Stimulated activated naive CD8-positive, alpha-beta T cell treated with anti-CD3 and anti-CD28 coated beads, Interleukin-15, Interleukin-2, amounts not matched to agents 100 ng/mL and 50 ng/mL, for 24 hours (primary cell): Measurements from ENCODE around the gene VGLL4.

ENCODE experiments used
- H3K27ac Mint-ChIP-seq: one replicate; pipeline ENCODE4 v1.8.0; 2021; ENCODE audit warnings: mild to moderate bottlenecking, mixed read lengths
- H3K27me3 Mint-ChIP-seq: one replicate; pipeline ENCODE4 v1.8.0; 2021; ENCODE audit warnings: mixed read lengths
- H3K36me3 Mint-ChIP-seq: one replicate; pipeline ENCODE4 v1.8.0; 2021; ENCODE audit warnings: low read depth, mixed read lengths
- H3K4me1 Mint-ChIP-seq: one replicate; pipeline ENCODE4 v1.8.0; 2021; ENCODE audit warnings: low read depth, mixed read lengths
- H3K4me3 Mint-ChIP-seq: one replicate; pipeline ENCODE4 v1.8.0; 2021; ENCODE audit warnings: mild to moderate bottlenecking, mixed read lengths
- H3K9me3 Mint-ChIP-seq: one replicate; pipeline ENCODE4 v1.8.0; 2021; ENCODE audit warnings: mixed read lengths

The VGLL4 gene

GRCh38 chr3:11640009-11640673 lies 3.6 kb downstream of the VGLL4 start:
- H3K36me3 Mint-ChIP-seq: peaks cover 21% of the 10 kb centered on the region
- no peaks in the 10 kb centered on the region for H3K27me3 Mint-ChIP-seq
- peak overlapping the region; percentile 40 for H3K27ac Mint-ChIP-seq
- H3K9me3 Mint-ChIP-seq: no peaks in the 10 kb centered on the region
- H3K4me3 Mint-ChIP-seq: peak overlapping the region; percentile 99
- H3K4me1 Mint-ChIP-seq: peaks cover 73% of the 10 kb centered on the region

GRCh38 chr3:11638495-11639358 lies 5.0 kb downstream of the VGLL4 start:
- peak overlapping the region; percentile 36 for H3K27ac Mint-ChIP-seq
- no peak overlapping the region for H3K4me3 Mint-ChIP-seq
- H3K27me3 Mint-ChIP-seq: no peaks in the 10 kb centered on the region
- H3K36me3 Mint-ChIP-seq: peaks cover 21% of the 10 kb centered on the region
- peaks cover 80% of the 10 kb centered on the region for H3K4me1 Mint-ChIP-seq
- H3K9me3 Mint-ChIP-seq: no peaks in the 10 kb centered on the region

GRCh38 chr3:11637901-11638458 lies 5.7 kb downstream of the VGLL4 start:
- H3K36me3 Mint-ChIP-seq: peaks cover 21% of the 10 kb centered on the region
- H3K27ac Mint-ChIP-seq: peak overlapping the region; percentile 36
- no peak overlapping the region for H3K4me3 Mint-ChIP-seq
- peaks cover 86% of the 10 kb centered on the region for H3K4me1 Mint-ChIP-seq
- no peaks in the 10 kb centered on the region for H3K9me3 Mint-ChIP-seq
- no peaks in the 10 kb centered on the region for H3K27me3 Mint-ChIP-seq

GRCh38 chr3:11636394-11636770 lies 7.3 kb downstream of the VGLL4 start:
- Mint-ChIP-seq H3K27me3 (no peaks in the 10 kb centered on the region), H3K4me3 (no peak overlapping the region), H3K9me3 (no peaks in the 10 kb centered on the region), H3K27ac (no peak overlapping the region), H3K4me1 (peaks cover 95% of the 10 kb centered on the region), H3K36me3 (peaks cover 12% of the 10 kb centered on the region)

GRCh38 chr3:11635680-11636393 lies 7.9 kb downstream of the VGLL4 start:
- Mint-ChIP-seq H3K9me3 (no peaks in the 10 kb centered on the region), H3K4me1 (peaks cover 95% of the 10 kb centered on the region), H3K27ac (no peak overlapping the region), H3K36me3 (peaks cover 10% of the 10 kb centered on the region), H3K27me3 (no peaks in the 10 kb centered on the region), H3K4me3 (no peak overlapping the region)

- no peak overlapping the region for H3K4me3 Mint-ChIP-seq
- peaks cover 4% of the 10 kb centered on the region for H3K36me3 Mint-ChIP-seq
- H3K4me1 Mint-ChIP-seq: peaks cover 90% of the 10 kb centered on the region
- H3K9me3 Mint-ChIP-seq: no peaks in the 10 kb centered on the region
- peak overlapping the region; percentile 39 for H3K27ac Mint-ChIP-seq
- no peaks in the 10 kb centered on the region for H3K27me3 Mint-ChIP-seq
Measured at GRCh38 chr3:11634974-11635612, 8.6 kb downstream of the VGLL4 start.

GRCh38 chr3:11634081-11634635 lies 9.6 kb downstream of the VGLL4 start:
- Mint-ChIP-seq H3K4me3 (peak overlapping the region; percentile 6), H3K36me3 (peaks cover 7% of the 10 kb centered on the region), H3K27ac (peak overlapping the region; percentile 4), H3K9me3 (no peaks in the 10 kb centered on the region), H3K27me3 (no peaks in the 10 kb centered on the region), H3K4me1 (peaks cover 89% of the 10 kb centered on the region)

GRCh38 chr3:11632966-11633365 lies 10.7 kb downstream of the VGLL4 start:
- no peaks in the 10 kb centered on the region for H3K27me3 Mint-ChIP-seq
- no peaks in the 10 kb centered on the region for H3K9me3 Mint-ChIP-seq
- H3K4me3 Mint-ChIP-seq: no peak overlapping the region
- H3K4me1 Mint-ChIP-seq: peaks cover 79% of the 10 kb centered on the region
- H3K36me3 Mint-ChIP-seq: peaks cover 8% of the 10 kb centered on the region
- H3K27ac Mint-ChIP-seq: peak overlapping the region; percentile 28

- no peaks in the 10 kb centered on the region for H3K27me3 Mint-ChIP-seq
- no peaks in the 10 kb centered on the region for H3K9me3 Mint-ChIP-seq
- peaks cover 11% of the 10 kb centered on the region for H3K36me3 Mint-ChIP-seq
- no peak overlapping the region for H3K4me3 Mint-ChIP-seq
- no peak overlapping the region for H3K27ac Mint-ChIP-seq
- H3K4me1 Mint-ChIP-seq: peaks cover 79% of the 10 kb centered on the region
Measured at GRCh38 chr3:11632564-11632963, 11.2 kb downstream of the VGLL4 start.

GRCh38 chr3:11631820-11632219 lies 11.9 kb downstream of the VGLL4 start:
- Mint-ChIP-seq H3K36me3 (peaks cover 7% of the 10 kb centered on the region), H3K4me1 (peaks cover 81% of the 10 kb centered on the region), H3K9me3 (no peaks in the 10 kb centered on the region), H3K27ac (no peak overlapping the region), H3K27me3 (no peaks in the 10 kb centered on the region), H3K4me3 (no peak overlapping the region)

- Mint-ChIP-seq H3K4me1 (peaks cover 81% of the 10 kb centered on the region), H3K27me3 (no peaks in the 10 kb centered on the region), H3K27ac (no peak overlapping the region), H3K9me3 (no peaks in the 10 kb centered on the region), H3K36me3 (peaks cover 19% of the 10 kb centered on the region), H3K4me3 (no peak overlapping the region)
Measured at GRCh38 chr3:11629716-11630115, 14.0 kb downstream of the VGLL4 start.

GRCh38 chr3:11627612-11628011 lies 16.1 kb downstream of the VGLL4 start:
- Mint-ChIP-seq H3K27me3 (no peaks in the 10 kb centered on the region), H3K9me3 (no peaks in the 10 kb centered on the region), H3K4me3 (no peak overlapping the region), H3K27ac (peak overlapping the region; percentile 71), H3K36me3 (peaks cover 27% of the 10 kb centered on the region), H3K4me1 (peaks cover 82% of the 10 kb centered on the region)

- peak overlapping the region; percentile 89 for H3K27ac Mint-ChIP-seq
- peak overlapping the region; percentile 52 for H3K4me3 Mint-ChIP-seq
- H3K36me3 Mint-ChIP-seq: peaks cover 27% of the 10 kb centered on the region
- peaks cover 84% of the 10 kb centered on the region for H3K4me1 Mint-ChIP-seq
- no peaks in the 10 kb centered on the region for H3K9me3 Mint-ChIP-seq
- no peaks in the 10 kb centered on the region for H3K27me3 Mint-ChIP-seq
Measured at GRCh38 chr3:11626084-11626463, 17.6 kb downstream of the VGLL4 start.

GRCh38 chr3:11625376-11626083 lies 18.2 kb downstream of the VGLL4 start:
- peaks cover 27% of the 10 kb centered on the region for H3K36me3 Mint-ChIP-seq
- H3K9me3 Mint-ChIP-seq: no peaks in the 10 kb centered on the region
- H3K4me1 Mint-ChIP-seq: peaks cover 86% of the 10 kb centered on the region
- H3K27ac Mint-ChIP-seq: peak overlapping the region; percentile 89
- peak overlapping the region; percentile 67 for H3K4me3 Mint-ChIP-seq
- no peaks in the 10 kb centered on the region for H3K27me3 Mint-ChIP-seq
